Midbrain (tissue), 1 donor: ENCODE measurements around the gene ZACN.
"Not testable (repeated sequence)": the region's sequence is repeated elsewhere in the genome, so short reads cannot be mapped to it uniquely, and the experiment has no call there.

Source experiments
- DNase-seq: peaks from one replicate; lab custom pipeline; 2025; lab: John Stamatoyannopoulos, UW

Gene ZACN

DNA sequence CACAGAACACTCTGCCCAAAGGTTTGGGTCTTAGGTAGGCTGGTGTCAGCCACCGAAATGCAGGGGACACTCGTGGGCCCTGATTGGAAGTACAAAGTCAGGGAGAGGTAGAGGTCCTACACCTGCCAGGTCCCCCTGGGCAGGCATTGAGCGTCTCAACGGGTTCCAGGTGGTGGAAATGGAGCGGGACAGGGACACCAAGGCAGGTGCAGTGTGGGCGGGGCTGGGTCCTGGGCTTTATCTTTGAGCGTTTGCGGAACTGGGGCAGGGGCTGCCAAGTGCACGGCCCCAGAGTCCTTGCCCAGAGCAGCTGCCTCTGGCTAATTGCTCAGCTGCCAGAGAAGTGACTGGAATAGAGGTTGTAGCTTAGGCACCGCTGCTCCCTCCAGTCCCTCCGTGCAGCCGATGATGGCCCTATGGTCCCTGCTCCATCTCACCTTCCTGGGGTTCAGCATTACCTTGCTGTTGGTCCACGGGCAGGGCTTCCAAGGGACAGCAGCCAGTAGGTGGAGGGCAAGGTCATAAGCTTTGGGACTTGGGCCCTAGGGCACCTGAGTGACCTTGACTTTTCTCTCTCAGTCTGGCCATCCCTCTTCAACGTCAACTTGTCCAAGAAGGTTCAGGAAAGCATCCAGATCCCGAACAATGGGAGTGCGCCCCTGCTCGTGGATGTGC is at the start of gene ZACN:
Gene ZACN (plus strand): TSS at position 323 of the 675 bp plus-strand sequence. CDS start 83 bp downstream, at position 406.
- no peak for DNase-seq

DNA sequence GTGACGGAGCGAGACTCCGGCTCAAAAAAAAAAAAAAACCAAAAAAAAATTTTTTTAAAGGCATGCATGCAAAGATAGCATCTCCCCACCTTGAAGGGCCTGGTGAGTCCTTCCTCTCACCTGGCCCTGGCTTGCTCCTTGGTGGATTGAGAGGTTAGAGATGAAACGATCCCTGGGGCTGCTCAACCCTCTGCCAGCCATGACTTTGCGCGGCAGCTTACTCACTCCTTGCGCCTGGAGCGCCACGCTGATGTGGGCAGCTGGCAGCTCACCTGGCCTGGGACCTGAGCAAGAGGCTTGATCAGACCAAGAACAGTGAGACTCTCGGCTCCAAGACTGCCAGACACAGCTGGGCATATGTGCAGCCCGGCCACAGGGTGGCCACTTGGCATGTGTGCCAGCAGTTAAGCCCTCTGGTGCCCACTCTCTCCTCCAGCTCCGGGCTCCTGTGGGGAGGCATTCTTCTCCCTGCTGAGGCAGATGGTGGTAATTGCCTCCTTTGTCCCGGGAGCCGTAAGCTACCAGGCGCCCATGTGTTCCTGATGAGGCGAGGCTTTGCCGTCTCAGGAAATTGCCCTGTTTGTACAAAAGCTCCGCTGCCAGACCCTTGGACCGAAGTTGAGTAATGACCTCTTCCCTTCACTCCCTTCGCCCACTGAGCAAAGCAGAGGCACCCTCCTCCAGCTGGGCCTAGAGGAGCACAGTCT is 46.8 kb upstream of the ZACN start:
- no peak for DNase-seq

- DNase-seq: no peak
These were observed 46.2 kb upstream of the ZACN start for GRCh38 chr17:76032780-76033108.

DNA sequence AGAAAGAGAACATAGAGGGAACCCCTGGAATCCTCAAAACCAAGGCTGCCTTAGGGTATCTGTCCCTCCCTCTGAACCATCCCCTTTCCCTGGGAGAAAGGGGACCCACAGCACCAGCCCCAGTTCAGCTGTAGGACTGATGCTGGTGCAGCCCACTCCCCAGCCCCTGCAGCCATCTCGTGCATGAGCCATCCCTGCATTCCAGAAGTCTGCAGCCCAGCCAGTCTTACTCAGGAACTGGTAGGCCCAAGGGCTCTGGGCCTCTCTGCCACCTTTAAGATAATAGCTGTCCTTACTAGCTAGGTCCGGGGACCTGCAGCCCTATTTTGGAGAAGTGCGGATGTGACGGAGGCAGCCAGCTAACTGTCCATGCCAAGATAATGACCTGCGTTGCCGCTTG is 45.8 kb upstream of the ZACN start:
- DNase-seq: no peak

GRCh38 chr17:76034428-76035350 is 44.3 kb upstream of the ZACN start:
- DNase-seq: no peak

GRCh38 chr17:76036497-76037261 is 42.3 kb upstream of the ZACN start:
- DNase-seq: no peak

GRCh38 chr17:76038050-76038449 is 40.9 kb upstream of the ZACN start:
- DNase-seq: no peak

DNA sequence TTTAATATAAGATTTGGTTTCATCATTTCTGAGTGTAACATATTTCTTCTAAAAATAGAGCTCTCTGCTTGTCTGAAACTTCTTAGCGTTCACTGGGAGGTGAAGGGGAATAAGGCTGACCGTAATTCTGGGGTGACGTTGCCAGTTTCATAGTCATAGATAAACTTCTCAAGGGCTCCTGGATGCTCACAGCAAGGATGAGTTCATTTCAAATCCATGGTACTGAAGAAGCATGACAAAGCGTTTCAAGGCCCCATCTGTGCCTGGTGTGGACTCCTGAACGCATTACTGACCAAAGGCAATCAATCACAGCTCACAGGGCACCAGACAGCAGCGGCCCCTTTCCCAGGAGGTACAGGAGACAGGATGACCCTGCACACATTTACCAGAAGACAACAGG is 39.9 kb upstream of the ZACN start:
- no peak for DNase-seq

DNA sequence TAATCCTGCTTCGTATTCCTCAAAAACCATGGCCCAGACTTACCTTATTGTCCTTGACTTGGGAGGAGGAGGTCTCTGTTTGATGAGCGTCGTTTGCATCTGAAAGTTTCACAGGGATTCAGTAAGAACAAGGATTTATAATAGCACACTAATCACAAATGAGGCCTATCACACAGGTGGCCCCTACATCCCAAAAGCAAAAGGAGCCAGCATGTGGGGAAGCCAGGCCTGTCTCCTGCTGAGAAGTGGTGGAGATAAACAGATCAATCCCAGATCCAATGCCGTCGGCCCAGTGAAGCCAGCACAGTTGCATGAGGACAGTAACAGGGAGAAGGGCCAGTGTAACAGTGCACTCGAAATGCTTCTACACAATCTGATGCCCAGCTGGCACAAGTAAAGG is 38.6 kb upstream of the ZACN start:
- no peak for DNase-seq

DNA sequence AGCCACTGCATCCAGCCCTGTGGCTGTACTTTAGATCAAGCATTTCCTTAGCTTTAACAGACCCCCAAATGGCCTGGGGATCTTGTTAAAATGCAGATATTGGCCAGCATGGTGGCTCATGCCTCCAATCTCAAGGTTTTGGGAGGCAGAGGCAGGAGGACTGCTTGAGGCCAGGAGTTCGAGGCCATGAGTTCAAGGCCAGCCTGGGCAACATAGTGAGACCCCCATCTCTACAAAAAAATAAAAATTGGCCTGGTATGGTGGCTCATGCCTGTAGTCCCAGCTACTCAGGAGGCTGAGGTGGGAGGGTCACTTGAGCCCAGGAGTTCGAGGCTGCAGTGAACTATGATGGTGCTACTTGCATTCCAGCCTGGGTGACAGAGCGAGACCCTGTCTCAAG is 36.1 kb upstream of the ZACN start:
- not testable (repeated sequence) for DNase-seq

GRCh38 chr17:76044475-76045007 is 34.4 kb upstream of the ZACN start:
- not testable (repeated sequence) for DNase-seq

GRCh38 chr17:76046064-76046463 is 32.9 kb upstream of the ZACN start:
- no peak for DNase-seq

GRCh38 chr17:76048025-76048605 is 30.9 kb upstream of the ZACN start:
- DNase-seq: no peak

DNA sequence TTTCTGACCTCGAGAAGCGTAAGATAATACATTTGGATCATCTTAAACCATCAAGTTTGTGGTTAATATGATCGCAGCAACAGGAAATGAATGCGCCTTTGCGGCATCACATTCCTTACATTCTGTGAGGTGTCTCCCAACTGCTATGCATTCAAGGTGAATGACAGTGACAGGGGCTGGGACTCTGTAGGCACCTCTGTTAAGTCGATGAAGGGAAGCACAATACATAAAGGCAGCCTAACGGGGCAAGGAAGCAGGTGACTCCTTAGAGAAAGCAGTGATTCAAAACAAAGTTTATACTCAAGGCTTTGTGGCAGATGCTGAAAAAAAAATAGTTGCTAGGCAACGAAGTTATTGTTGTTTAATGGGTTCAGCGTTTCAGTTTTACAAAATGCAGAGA is 30.3 kb upstream of the ZACN start:
- no peak for DNase-seq

DNA sequence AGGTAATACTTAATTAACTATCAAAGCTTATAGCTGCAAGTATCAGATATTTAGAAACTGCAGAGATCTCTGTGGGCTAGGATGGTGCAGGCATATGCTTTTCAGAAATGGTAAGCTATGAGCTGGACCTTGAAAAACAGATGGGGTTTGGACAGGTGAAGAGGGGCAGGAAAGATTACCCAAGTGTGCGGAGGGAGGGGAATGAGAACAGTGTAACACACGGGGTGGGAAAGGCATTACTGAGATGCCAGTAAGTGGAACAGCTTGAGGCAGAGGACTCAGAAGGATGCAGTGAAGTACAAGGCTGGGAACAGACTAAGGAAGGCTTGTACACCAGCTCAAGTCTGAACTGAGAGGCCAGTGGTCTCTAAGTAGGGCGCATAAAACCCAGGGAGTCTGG is 29.7 kb upstream of the ZACN start:
- DNase-seq: no peak

GRCh38 chr17:76049836-76050537 is 29.0 kb upstream of the ZACN start:
- DNase-seq: no peak

DNA sequence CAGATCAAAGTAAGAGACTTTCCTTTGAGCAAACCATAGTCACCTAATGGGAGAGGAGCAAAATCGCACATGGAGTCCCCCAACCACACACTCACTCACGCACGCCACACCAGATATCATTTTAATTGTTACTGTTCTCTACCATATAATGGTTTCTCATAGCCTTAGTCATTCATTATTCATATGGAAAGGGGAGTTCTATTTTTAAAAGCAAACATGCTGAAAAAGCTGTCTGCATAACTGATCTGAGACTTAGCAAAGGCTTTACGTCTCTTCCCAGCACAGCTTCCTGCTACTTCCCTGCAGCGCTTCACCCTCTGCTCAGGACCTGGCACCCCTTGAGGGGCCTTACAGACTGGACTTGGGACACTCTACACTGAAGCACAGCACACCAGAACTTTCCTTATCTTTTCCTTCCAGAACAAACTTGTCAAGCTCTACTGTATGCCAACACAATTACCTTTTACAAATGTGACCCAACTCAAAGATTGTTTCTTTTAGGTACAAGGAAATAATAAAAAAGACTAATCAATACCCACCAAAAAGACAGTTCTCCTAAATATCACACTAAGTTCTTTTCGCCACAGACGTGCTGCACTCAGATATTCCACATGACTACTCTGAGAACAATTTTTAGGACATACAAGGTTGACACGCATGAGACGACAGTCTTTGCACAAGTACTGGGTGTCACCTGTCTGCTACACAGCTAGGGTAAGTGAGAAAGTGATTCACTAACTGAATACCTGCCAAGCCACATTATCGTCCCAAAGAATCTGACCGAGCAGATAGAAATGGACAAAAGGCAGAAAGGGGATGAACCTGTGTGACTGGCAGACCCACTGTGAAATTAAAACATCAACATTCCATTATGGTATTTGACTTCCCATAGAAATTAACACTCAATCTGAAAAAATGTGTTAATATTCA is 28.2 kb upstream of the ZACN start:
- no peak for DNase-seq

GRCh38 chr17:76051561-76051960 is 27.4 kb upstream of the ZACN start:
- DNase-seq: no peak

DNA sequence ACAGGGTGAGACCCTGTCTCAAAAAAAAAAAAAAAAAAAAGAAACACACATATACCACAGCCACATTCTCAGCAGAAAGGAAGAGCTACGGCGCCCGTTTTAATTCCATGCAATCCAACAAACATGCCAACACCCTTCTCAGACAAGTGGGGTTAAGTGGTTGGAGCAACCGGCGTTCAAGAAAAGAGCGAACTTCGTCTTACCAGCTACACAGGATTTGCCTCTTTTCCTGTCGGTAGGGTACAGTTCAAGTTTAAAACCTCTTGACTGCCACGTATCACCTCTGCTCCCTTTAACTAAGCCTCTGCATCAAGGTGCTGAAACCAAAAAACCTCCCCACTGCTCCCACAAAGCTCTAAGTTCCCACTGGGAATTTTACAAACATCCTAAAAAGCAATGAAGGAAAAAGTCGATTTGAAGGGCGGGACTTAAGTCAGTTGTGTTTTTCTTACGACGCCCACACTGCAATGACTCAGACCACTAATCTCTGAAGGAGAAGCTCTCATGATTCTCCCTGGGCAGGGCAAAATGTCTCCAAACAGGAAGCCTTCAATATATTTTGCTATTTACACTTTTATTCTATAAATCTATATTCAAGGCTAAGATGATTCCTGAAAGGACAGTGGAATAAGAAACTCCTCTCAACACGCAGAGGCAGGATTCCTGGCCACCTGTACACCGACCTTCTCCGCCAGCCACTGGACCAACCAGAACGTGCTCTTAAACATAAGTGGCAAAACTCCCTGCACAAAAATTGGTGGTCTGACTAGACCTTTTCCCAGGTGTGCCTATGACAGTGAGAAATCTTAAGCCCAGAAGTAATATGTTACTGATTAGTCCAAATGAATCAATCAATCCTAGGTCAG is 25.5 kb upstream of the ZACN start:
- DNase-seq: no peak
